ENCODE data around the gene PGP.
A peak's percentile ranks its signal among the peaks of the same experiment; 100 is the strongest.

PGP gene

GRCh38 chr16:2197765-2198164 is 16.9 kb downstream of the PGP start:
- no peak for DNase-seq

DNA sequence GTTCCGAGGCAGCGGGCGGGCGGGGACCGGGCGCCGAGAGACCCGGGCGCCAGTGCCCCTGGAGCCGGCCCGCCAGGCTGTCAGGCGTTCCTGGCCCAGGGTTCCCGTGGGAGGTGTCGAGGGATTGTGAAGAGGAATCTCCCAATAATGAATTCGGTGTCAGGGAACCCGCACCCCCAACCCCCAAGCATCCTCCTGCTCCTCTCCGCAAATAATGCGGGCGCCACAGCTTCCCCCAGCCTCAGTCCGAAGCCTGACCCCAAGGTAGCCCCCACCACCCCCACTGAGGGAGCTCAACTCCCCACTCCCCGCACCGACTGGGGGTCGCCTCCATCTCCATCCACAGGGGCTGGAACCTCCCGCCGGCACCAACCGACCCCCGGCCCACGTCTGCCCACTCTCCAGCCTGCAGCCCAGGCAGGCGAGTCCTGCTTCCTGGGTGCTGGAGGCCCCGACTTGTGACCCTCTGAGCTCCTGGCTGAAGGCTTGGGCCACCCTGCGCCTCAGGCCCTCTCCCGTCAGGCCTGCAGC is 17.6 kb downstream of the PGP start:
- DNase-seq = no peak

- DNase-seq = no peak
Measured at GRCh38 chr16:2196162-2196980, 18.3 kb downstream of the PGP start, which contains the start of gene CASKIN1. Gene CASKIN1 (minus strand): TSS chr16:2196605. CDS start chr16:2196432, 173 bp downstream.

- DNase-seq = no peak
Measured at GRCh38 chr16:2195322-2196161, 19.1 kb downstream of the PGP start.

DNA sequence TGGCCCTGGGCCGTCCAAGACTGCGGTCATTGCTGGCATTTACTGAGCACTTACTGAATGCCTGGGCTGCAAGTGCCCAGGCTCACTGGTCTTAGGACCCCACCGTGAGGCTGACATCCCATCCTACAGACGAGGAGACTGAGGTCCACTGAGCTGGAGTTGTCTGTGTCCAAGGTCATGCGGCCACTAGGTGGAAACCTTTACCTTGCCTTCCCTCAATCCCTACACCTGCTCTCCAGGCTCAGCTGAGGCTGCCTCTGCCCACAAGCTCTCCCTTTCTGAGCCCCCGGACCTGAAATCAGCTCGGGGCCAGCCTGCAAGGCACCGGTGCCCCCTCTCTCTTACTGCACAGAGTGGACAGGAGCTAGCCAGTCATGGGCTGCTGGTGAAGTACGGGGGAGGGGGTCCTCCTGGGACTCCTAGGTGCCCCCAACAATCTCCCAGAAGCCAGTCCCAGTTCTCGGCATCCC is 19.8 kb downstream of the PGP start:
- DNase-seq = no peak

GRCh38 chr16:2194166-2194834 is 20.3 kb downstream of the PGP start:
- DNase-seq = no peak

DNA sequence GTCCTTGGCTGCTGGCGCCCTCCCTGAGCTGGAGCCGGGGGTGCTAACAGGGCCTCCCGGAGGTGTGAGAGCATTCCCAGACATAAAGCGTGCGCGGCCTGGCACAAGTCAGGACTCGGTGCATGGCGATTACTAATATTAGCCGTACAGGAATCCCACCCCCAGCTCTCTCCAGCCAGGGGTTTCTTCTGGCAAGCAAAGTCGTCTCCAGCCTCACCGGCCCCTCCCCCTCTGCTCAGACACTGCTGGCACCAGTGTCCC is 23.3 kb downstream of the PGP start:
- no peak for DNase-seq

- DNase-seq = peak; percentile 73
Measured at GRCh38 chr16:2190659-2191445, 23.8 kb downstream of the PGP start.

- no peak for DNase-seq
Measured at GRCh38 chr16:2190002-2190658, 24.5 kb downstream of the PGP start.

GRCh38 chr16:2189252-2189893 is 25.3 kb downstream of the PGP start:
- DNase-seq = no peak

- no peak for DNase-seq
Measured at GRCh38 chr16:2188395-2188794, 26.2 kb downstream of the PGP start.

DNA sequence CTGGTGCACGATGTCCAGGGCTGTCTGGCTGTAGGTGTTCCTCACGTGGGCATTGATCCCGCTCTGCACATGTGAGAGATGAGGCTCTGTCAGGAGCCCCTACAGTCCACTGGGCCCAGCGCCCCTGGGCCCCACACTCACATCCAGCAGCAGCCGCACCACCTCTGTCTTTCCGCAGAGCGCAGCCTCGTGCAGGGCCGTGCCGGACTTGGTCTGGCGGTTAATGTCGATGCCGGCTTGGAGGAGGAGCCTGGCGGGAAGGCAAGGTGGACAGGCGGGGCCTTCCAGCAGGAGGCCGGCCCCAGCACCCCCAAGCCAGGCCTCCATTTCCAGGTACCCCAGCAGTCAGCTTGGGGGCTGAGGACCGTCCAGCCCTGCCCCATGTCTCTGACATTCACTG is 27.4 kb downstream of the PGP start:
- no peak for DNase-seq

DNA sequence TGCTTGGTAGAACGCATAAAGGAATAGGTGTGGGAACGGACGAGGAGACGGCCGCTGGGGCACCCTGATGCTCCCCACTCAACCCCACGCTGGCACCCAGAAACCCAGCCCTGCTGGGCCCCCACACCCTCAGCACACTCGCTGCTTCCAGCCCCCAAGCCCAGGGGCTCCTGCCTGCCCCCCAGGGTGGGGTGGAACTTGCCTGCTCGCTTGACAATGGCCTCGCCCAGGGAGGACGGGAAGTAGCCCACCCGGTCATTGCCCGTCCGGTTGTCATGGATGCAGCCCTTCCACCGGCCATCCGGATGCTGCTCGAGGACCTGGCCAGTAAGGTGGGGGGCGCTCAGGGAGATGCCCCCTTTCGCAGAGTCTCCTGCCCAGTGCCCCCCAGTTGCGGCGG is 28.1 kb downstream of the PGP start:
- no peak for DNase-seq

- DNase-seq = no peak
Measured at GRCh38 chr16:2186064-2186463, 28.6 kb downstream of the PGP start.

DNA sequence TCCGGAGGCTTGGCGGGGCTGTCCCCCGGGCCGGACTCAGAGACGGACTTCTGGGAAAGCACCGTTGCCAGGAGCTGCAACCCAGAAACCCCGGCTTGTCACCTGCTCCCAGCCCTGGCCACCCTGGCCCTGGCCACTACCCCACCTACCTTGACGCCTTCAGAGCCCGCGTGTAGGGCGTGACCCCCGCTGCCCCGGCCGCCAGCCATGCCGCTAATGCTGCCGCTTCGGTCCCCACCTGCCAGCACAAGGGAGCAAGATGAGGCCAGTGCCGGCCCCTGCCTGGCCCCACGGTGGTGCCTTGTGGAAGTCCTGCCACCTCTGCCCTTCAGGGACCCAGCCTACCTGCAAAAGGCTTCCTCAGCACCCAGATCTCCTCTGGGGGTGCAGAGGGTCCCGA is 29.7 kb downstream of the PGP start:
- DNase-seq = no peak

GRCh38 chr16:2184346-2184745 is 30.3 kb downstream of the PGP start:
- DNase-seq = no peak

- no peak for DNase-seq
Measured at GRCh38 chr16:2183671-2184070, 31.0 kb downstream of the PGP start.

DNA sequence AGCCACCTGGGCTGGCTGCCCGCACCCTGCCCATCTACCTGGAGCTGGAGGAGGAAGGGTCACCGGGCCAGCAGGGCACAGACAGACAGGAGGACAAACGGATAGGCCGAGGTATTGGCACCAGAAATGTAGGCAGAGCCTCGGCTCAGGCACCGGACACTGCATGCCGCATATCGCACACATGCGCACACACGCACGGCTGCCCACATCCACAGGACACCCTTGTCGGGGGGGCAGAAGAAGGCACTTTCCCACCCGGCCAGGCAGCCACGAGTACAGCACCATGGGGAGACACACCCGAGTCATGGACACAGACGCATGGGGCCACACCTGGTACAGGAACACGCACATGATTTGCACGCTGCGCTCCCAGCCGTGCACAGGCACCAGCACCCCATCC is 32.7 kb downstream of the PGP start:
- no peak for DNase-seq

DNA sequence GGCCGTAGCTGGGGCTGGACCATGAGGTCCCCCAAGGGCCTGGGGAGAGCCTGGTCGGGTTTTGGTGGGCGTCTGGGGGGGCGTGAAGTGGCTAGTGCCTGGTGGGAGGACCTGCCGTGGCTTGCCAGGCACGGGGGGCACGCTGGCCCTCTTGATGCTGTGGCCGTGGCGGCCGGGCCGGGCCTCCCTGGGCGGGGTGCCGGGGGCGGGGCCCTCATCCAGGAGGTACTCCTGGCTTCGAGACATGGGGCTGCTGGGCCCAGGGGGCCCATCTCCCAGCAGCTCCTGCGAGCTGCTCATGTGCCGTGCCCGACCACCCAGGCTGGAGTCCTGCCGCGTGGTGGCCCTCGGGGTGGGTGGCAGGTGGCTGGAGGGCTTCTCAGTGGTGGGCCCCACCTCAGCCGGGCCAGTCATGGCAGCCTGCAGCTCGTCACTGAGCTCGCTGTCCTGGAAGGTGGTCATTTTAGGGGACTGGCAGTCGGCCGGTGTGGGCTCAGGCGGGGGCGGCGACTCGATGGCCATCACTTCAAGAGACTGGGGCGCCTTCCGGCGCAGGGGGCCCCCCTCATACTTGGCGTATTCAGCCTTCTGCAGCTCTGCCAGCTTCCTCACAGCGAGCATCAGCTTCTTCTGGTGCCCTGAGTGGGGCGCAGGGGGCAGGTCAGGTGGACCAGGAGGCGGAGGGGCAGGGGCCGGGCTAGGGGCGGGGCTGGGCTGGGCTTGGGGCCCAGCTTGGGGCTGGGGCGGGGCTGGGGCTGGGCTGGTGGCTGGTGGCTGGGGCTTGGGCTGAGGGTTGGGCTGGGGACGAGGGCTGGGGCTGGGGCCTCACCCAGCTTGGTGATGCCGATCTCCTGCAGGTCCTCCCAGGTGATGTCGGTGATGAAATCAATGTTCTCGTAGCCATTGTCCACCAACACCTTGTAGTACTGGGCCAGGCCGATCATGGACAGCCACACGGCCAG is 33.4 kb downstream of the PGP start:
- no peak for DNase-seq

DNA sequence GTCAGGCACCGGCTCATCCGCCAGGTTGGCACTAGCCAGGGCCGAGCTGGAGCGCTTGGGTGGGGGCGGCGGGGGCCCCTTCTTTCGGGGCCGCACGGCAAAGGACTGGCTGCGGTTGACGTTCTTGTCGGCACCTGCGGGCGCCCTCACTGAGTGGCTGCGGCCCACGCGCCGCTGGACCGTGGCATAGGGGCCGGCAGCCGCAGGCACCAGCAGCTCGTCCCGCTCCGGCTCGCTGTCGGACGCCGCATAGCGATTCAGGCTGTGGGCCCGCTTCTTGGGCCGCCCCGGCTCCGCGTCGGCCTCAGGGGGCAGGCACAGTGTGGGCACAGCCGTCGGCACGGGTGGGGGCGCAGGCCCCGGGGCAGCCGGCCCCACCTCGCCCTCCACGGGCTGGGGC is 34.2 kb downstream of the PGP start:
- no peak for DNase-seq

Measured in NCI-H2171 (cell line).